ENCODE results near the gene TBC1D24. TPM values are rescaled to one million over a fixed set of nuclear protein-coding genes. Genes with fewer than 3 reads are reported as not detected.

TBC1D24 gene
- total and polyA plus RNA-seq, 2 experiments from 2014 or later = 5.4 to 21.0 TPM

- no peak for TF ChIP-seq CTCF (conservative IDR thresholded peaks at IDR 0.05; ENCODE audit: low read depth in 2 of 2)
- TF ChIP-seq ZNF114 (CRISPR knock-in tag; IDR thresholded peaks at IDR 0.05) = no peak
These were observed 2.4 kb downstream of the TBC1D24 start (continued) for GRCh38 chr16:2477327-2477726.

- Histone ChIP-seq H3F3A (replicated peaks; ENCODE audit: low read depth) (peaks cover 9% of the 10 kb centered on the region), H2AFZ (no peak overlapping the region), H3K4me3 (no peak overlapping the region), H3K79me2 (replicated peaks; ENCODE audit: insufficient read depth) (peaks cover 17% of the 10 kb centered on the region), H3K27me3 (ENCODE audit: insufficient read depth) (peaks cover 25% of the 10 kb centered on the region), H4K20me1 (replicated peaks; ENCODE audit: insufficient read depth) (peaks cover 32% of the 10 kb centered on the region), H3K9me2 (ENCODE audit: insufficient read depth) (no peaks in the 10 kb centered on the region), H3K27ac (ENCODE audit: low read depth) (no peak overlapping the region), H3K4me2 (no peak overlapping the region), H3K4me1 (ENCODE audit: insufficient read depth) (peaks cover 8% of the 10 kb centered on the region), H3K36me3 (ENCODE audit: insufficient read depth) (no peaks in the 10 kb centered on the region)
- Mint-ChIP-seq H3K27ac (no peak overlapping the region), H3K4me1 (peaks cover 7% of the 10 kb centered on the region; the same call in 2 of the 3 replicates), H3K9me3 (no peaks in the 10 kb centered on the region), H3K27me3 (ENCODE audit: insufficient read depth, low read depth, poor library complexity) (peaks cover 24% of the 10 kb centered on the region), H3K36me3 (ENCODE audit: low read depth) (no peaks in the 10 kb centered on the region; the same call in 1 of the 3 replicates), H3K4me3 (no peak overlapping the region)
- ATAC-seq (no peak), DNase-seq (ENCODE audit: low spot score) (no peak)
- TF ChIP-seq REST (IDR thresholded peaks at IDR 0.05; ENCODE audit: unreplicated experiment) = no peak
- TF ChIP-seq ZNF462 (CRISPR knock-in tag; IDR thresholded peaks at IDR 0.05) = no peak
- TF ChIP-seq CTCF (conservative IDR thresholded peaks at IDR 0.05; ENCODE audit: low read depth in 2 of 2) = no peak
- TF ChIP-seq STAT1 (IDR thresholded peaks at IDR 0.05; ENCODE audit: unreplicated experiment) = no peak
- no peak for TF ChIP-seq JUNB (IDR thresholded peaks at IDR 0.05; ENCODE audit: unreplicated experiment)
- no peak for TF ChIP-seq ZNF114 (CRISPR knock-in tag; IDR thresholded peaks at IDR 0.05)
- TF ChIP-seq EZH2 (IDR thresholded peaks at IDR 0.05; ENCODE audit: low read depth, unreplicated experiment) = no peak
- no peak for TF ChIP-seq NANOG (IDR thresholded peaks at IDR 0.05; ENCODE audit: borderline replicate concordance)
- no peak for TF ChIP-seq CREB1 (CRISPR knock-in tag; IDR thresholded peaks at IDR 0.05; ENCODE audit: low read depth)
- no peak for TF ChIP-seq EZH2phosphoT487 (IDR thresholded peaks at IDR 0.05; ENCODE audit: unreplicated experiment)
- TF ChIP-seq POLR2AphosphoS5 (IDR thresholded peaks at IDR 0.05; ENCODE audit: low read depth) = no peak
These were observed 3.4 kb downstream of the TBC1D24 start for GRCh38 chr16:2478279-2478678.
